ENCODE results near the gene NAALADL1. TPM values are rescaled to one million over a fixed set of nuclear protein-coding genes. Genes with fewer than 3 reads are reported as not detected.
A peak's percentile ranks its signal among the peaks of the same experiment; 100 is the strongest.

Gene NAALADL1
- total RNA-seq, 2 experiments from 2014 or later, result 7.1 to 7.5 TPM

GRCh38 chr11:65060913-65061408 lies 2.6 kb upstream of the NAALADL1 start:
- Mint-ChIP-seq H3K36me3 (ENCODE audit: low read depth) (no peaks in the 10 kb centered on the region), H3K4me1 (ENCODE audit: low read depth) (peaks cover 14% of the 10 kb centered on the region), H3K9me3 (ENCODE audit: insufficient read depth) (no peaks in the 10 kb centered on the region), H3K27ac (peak overlapping the region; percentile 32), H3K4me3 (no peak overlapping the region), H3K27me3 (ENCODE audit: low read depth) (peaks cover 2% of the 10 kb centered on the region)
- CTCF ChIA-PET, result no interaction called here
- ATAC-seq (peak; percentile 23), DNase-seq (no peak)
- POLR2A ChIA-PET, result no interaction called here

- peaks cover 5% of the 10 kb centered on the region for H3K27me3 Mint-ChIP-seq (ENCODE audit: low read depth)
- ChIA-PET POLR2A (no interaction called here), CTCF (no interaction called here)
- no peak for ATAC-seq
- no peaks in the 10 kb centered on the region for H3K9me3 Mint-ChIP-seq (ENCODE audit: insufficient read depth)
- H3K36me3 Mint-ChIP-seq (ENCODE audit: low read depth), result no peaks in the 10 kb centered on the region
- H3K4me1 Mint-ChIP-seq (ENCODE audit: low read depth), result peaks cover 14% of the 10 kb centered on the region
- no peak for DNase-seq
- no peak overlapping the region for H3K4me3 Mint-ChIP-seq
- H3K27ac Mint-ChIP-seq, result peak overlapping the region; percentile 28
Measured at GRCh38 chr11:65059959-65060824, 1.8 kb upstream of the NAALADL1 start.

- Mint-ChIP-seq H3K9me3 (ENCODE audit: insufficient read depth) (no peaks in the 10 kb centered on the region), H3K36me3 (ENCODE audit: low read depth) (no peaks in the 10 kb centered on the region), H3K4me1 (ENCODE audit: low read depth) (peaks cover 14% of the 10 kb centered on the region), H3K27ac (no peak overlapping the region), H3K4me3 (no peak overlapping the region), H3K27me3 (ENCODE audit: low read depth) (peaks cover 5% of the 10 kb centered on the region)
- ATAC-seq (no peak), DNase-seq (no peak)
- ChIA-PET CTCF (no interaction called here), POLR2A (no interaction called here)
Measured at GRCh38 chr11:65059523-65059922, 1.2 kb upstream of the NAALADL1 start.

- Mint-ChIP-seq H3K4me1 (ENCODE audit: low read depth) (peaks cover 28% of the 10 kb centered on the region), H3K36me3 (ENCODE audit: low read depth) (no peaks in the 10 kb centered on the region), H3K27me3 (ENCODE audit: low read depth) (peaks cover 4% of the 10 kb centered on the region), H3K27ac (no peak overlapping the region), H3K9me3 (ENCODE audit: insufficient read depth) (no peaks in the 10 kb centered on the region), H3K4me3 (no peak overlapping the region)
- ATAC-seq (no peak), DNase-seq (no peak)
- ChIA-PET CTCF (interaction anchor here (1.5 kb wide), 1 partner anchor 44 kb away, joined by 5 read pairs; the partner anchor contains the start of gene ARL2), POLR2A (interaction anchor here (0.6 to 1.2 kb wide), 2 partner anchors 25 to 442 kb away, joined by 3 to 4 read pairs; partner anchors contain the start of gene CDCA5)
Measured at GRCh38 chr11:65058012-65058411, 341 bp downstream of the NAALADL1 start.

- no peaks in the 10 kb centered on the region for H3K36me3 Mint-ChIP-seq (ENCODE audit: low read depth)
- POLR2A ChIA-PET, result interaction anchor here (1.2 kb wide), 1 partner anchor 26 kb away, joined by 4 read pairs; the partner anchor contains the start of gene CDCA5
Measured at GRCh38 chr11:65057526-65057925, 827 bp downstream of the NAALADL1 start.

GRCh38 chr11:65056999-65057398 lies 1.4 kb downstream of the NAALADL1 start:
- ChIA-PET POLR2A (interaction anchor here (0.6 to 1.2 kb wide), 2 partner anchors 24 to 26 kb away, joined by 4 read pairs; partner anchors contain the start of gene CDCA5), CTCF (interaction anchor here (1.5 kb wide), 1 partner anchor 43 kb away, joined by 5 read pairs; the partner anchor contains the start of gene ARL2)
- DNase-seq (no peak), ATAC-seq (no peak)
- Mint-ChIP-seq H3K4me1 (ENCODE audit: low read depth) (peaks cover 28% of the 10 kb centered on the region), H3K4me3 (no peak overlapping the region), H3K36me3 (ENCODE audit: low read depth) (no peaks in the 10 kb centered on the region), H3K27ac (no peak overlapping the region), H3K27me3 (ENCODE audit: low read depth) (peaks cover 4% of the 10 kb centered on the region), H3K9me3 (ENCODE audit: insufficient read depth) (no peaks in the 10 kb centered on the region)

More at GRCh38 chr11:65057526-65057925, 827 bp downstream of the NAALADL1 start:
- ATAC-seq (no peak), DNase-seq (no peak)
- CTCF ChIA-PET, result interaction anchor here (1.5 kb wide), 1 partner anchor 43 kb away, joined by 5 read pairs; the partner anchor contains the start of gene ARL2
- peaks cover 28% of the 10 kb centered on the region for H3K4me1 Mint-ChIP-seq (ENCODE audit: low read depth)
- H3K27me3 Mint-ChIP-seq (ENCODE audit: low read depth), result peaks cover 4% of the 10 kb centered on the region
- H3K4me3 Mint-ChIP-seq, result no peak overlapping the region
- no peak overlapping the region for H3K27ac Mint-ChIP-seq
- H3K9me3 Mint-ChIP-seq (ENCODE audit: insufficient read depth), result no peaks in the 10 kb centered on the region

GRCh38 chr11:65055538-65055937 lies 2.8 kb downstream of the NAALADL1 start:
- H3K36me3 Mint-ChIP-seq (ENCODE audit: low read depth), result no peaks in the 10 kb centered on the region
- no peak overlapping the region for H3K4me3 Mint-ChIP-seq
- DNase-seq (no peak), ATAC-seq (no peak)
- H3K9me3 Mint-ChIP-seq (ENCODE audit: insufficient read depth), result no peaks in the 10 kb centered on the region
- CTCF ChIA-PET, result no interaction called here
- no peak overlapping the region for H3K27ac Mint-ChIP-seq
- POLR2A ChIA-PET, result no interaction called here
- H3K4me1 Mint-ChIP-seq (ENCODE audit: low read depth), result peaks cover 21% of the 10 kb centered on the region
- H3K27me3 Mint-ChIP-seq (ENCODE audit: low read depth), result peaks cover 4% of the 10 kb centered on the region

GRCh38 chr11:65053827-65054508 lies 4.4 kb downstream of the NAALADL1 start:
- CTCF ChIA-PET, result no interaction called here
- Mint-ChIP-seq H3K36me3 (ENCODE audit: low read depth) (no peaks in the 10 kb centered on the region), H3K9me3 (ENCODE audit: insufficient read depth) (no peaks in the 10 kb centered on the region), H3K27ac (peak overlapping the region; percentile 75), H3K4me3 (peak overlapping the region; percentile 51), H3K4me1 (ENCODE audit: low read depth) (peaks cover 14% of the 10 kb centered on the region), H3K27me3 (ENCODE audit: low read depth) (peaks cover 4% of the 10 kb centered on the region)
- DNase-seq (no peak), ATAC-seq (peak; percentile 45)
- POLR2A ChIA-PET, result interaction anchor here (0.8 kb wide), 1 partner anchor 13 kb away, joined by 4 read pairs; the partner anchor contains the start of gene SAC3D1

- POLR2A ChIA-PET, result no interaction called here
- H3K36me3 Mint-ChIP-seq (ENCODE audit: low read depth), result no peaks in the 10 kb centered on the region
- ATAC-seq (no peak), DNase-seq (no peak)
- no peak overlapping the region for H3K4me3 Mint-ChIP-seq
- peaks cover 4% of the 10 kb centered on the region for H3K27me3 Mint-ChIP-seq (ENCODE audit: low read depth)
- H3K9me3 Mint-ChIP-seq (ENCODE audit: insufficient read depth), result no peaks in the 10 kb centered on the region
- H3K4me1 Mint-ChIP-seq (ENCODE audit: low read depth), result peaks cover 35% of the 10 kb centered on the region
- CTCF ChIA-PET, result no interaction called here
- no peak overlapping the region for H3K27ac Mint-ChIP-seq
Measured at GRCh38 chr11:65051398-65051858, 6.9 kb downstream of the NAALADL1 start.

- peaks cover 12% of the 10 kb centered on the region for H3K36me3 Mint-ChIP-seq (ENCODE audit: low read depth)
- H3K27ac Mint-ChIP-seq, result peak overlapping the region; percentile 77
- H3K9me3 Mint-ChIP-seq (ENCODE audit: insufficient read depth), result no peaks in the 10 kb centered on the region
- CTCF ChIA-PET, result interaction anchor here (1.0 to 1.5 kb wide), 2 partner anchors 51 to 73 kb away, joined by 3 to 5 read pairs; no protein-coding TSS in a partner anchor
- ATAC-seq (peak; percentile 63), DNase-seq (no peak)
- POLR2A ChIA-PET, result interaction anchor here (1.4 kb wide), 1 partner anchor 49 kb away, joined by 4 read pairs; no protein-coding TSS in a partner anchor
- H3K4me3 Mint-ChIP-seq, result peak overlapping the region; percentile 66
- no peaks in the 10 kb centered on the region for H3K27me3 Mint-ChIP-seq (ENCODE audit: low read depth)
- peaks cover 37% of the 10 kb centered on the region for H3K4me1 Mint-ChIP-seq (ENCODE audit: low read depth)
Measured at GRCh38 chr11:65047581-65048422, 10.6 kb downstream of the NAALADL1 start.

- Mint-ChIP-seq H3K27ac (no peak overlapping the region), H3K36me3 (ENCODE audit: low read depth) (peaks cover 17% of the 10 kb centered on the region), H3K9me3 (ENCODE audit: insufficient read depth) (no peaks in the 10 kb centered on the region), H3K4me3 (no peak overlapping the region), H3K27me3 (ENCODE audit: low read depth) (no peaks in the 10 kb centered on the region), H3K4me1 (ENCODE audit: low read depth) (peaks cover 49% of the 10 kb centered on the region)
- no peak for DNase-seq
- POLR2A ChIA-PET, result no interaction called here
- CTCF ChIA-PET, result interaction anchor here (1.0 to 1.6 kb wide), 2 partner anchors 31 to 49 kb away, joined by 3 to 4 read pairs; partner anchors contain the start of genes ARL2 and BATF2
- no peak for ATAC-seq
Measured at GRCh38 chr11:65045728-65046127, 12.6 kb downstream of the NAALADL1 start.

Data from activated CD8-positive, alpha-beta T cell treated with anti-CD3 and anti-CD28 coated beads, Interleukin-2, amount 10 ng/mL, durations not matched to agents 7 days and 5 days (primary cell).